COR-L47 (cell line): ENCODE data around the gene GRID1.
"Not testable (repeated sequence)": the region's sequence is repeated elsewhere in the genome, so short reads cannot be mapped to it uniquely, and the experiment has no call there.

Experiments
- DNase-seq: peaks from one replicate; lab custom pipeline; 2025; lab: John Stamatoyannopoulos, UW

GRID1 gene

GRCh38 chr10:85997544-85997943 is 369.1 kb downstream of the GRID1 start:
- DNase-seq: no peak

DNA sequence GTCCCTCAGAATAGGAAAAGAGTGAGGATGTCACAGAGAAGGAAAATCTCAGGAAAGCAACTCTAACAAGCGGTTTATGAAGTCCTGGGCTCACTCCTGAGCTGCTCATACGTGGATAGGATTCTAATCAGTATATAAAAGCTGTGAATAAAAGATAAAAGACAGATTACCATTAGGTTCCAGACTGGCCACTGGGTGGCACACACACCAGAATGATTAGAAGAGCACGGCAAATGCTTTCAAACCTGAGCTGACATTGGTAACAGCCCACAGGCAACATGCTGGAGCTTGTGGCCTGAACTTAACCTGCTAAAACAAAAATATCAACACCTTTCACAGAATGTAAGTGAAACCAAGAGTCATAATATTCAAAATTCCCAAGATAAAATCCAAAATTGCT is 370.8 kb downstream of the GRID1 start:
- no peak for DNase-seq

DNA sequence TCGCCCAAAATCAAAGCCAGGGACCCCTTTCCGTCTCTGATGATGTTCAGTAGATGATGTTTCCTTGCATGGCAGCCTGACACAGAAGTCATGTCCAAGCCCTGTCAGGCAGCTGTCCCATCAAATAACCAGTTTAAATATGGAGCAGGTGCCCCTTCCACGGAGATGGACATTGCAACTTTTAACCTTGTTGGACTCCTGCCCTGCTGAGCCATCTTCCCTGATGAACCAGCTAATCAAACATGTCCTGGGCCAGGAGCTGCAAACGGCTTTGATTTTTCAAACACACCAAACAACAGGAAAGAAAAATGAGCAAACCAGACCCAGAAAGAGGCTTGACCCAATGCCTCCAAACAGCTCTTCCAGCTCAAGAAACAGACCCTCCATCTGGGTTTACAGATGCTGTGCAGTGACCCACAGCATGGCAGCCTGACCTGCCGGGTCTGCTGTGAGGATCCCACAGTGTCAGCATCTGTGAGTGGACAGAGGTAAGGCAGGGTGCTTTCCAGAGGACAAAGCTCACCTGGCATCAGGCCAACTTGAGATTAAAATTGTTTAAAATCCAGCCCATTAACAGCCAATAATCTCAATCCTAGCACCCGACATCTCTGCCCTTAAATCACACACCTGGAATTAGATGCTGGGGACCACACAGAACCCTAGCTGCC is 372.6 kb downstream of the GRID1 start:
- no peak for DNase-seq

- no peak for DNase-seq
Measured at GRCh38 chr10:85993140-85993539, 373.5 kb downstream of the GRID1 start.

DNA sequence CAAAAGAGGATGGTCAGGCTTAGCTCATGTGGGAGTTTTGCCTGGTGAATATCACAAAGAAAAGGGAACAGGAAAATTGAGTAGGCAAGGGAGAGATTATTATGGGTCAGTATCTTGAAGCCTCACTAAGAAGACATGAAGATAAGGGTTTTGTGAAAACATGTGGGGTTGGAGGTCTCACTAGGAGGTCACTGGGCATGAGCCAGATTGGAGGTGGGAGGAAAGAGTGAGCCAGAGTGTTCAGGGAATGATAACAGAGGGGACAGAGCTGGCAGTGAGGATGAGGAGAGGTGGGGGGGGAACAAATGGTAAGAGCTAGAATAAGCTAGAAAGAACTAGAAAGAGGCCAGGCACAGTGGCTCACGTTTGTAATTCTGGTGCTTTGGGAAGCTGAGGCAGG is 374.3 kb downstream of the GRID1 start:
- DNase-seq: no peak

DNA sequence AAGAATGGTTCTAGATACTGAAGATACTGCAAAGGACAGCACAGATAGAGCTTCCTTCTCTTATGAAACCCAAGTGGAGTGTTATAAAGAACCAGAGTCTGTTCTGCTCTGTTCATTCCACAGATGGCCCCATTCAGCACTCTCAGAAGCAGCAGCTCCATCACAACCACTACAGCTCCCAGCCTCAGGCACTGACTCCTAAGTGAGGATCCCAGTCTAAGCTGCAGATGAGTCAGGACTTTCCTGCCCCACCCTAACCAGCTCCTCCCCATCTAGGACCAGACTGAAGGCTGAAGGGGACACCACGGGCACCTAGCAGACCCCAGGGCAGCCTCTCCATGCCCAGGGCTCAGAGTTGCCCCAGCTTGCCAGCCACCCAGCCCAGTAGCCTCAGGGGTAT is 379.8 kb downstream of the GRID1 start:
- DNase-seq: no peak

DNA sequence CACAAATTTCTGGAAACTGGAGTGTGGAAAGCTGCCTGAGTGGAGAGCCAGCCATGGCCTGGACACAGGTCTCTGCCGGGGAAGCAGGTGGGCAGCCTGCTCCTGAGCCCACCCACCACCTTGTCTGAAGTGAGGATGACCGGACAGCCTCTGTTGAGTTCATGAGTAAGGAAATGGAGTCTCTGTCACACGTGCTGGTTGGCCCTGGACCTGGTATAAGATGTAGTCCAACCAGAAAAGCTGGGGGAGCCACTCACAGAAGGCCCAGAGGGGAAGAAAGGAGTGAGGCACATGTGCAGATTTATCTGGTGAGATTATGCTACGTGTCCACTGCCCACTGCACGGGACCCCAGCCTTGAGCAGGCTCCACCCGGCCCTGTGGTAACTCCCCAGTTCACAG is 383.5 kb downstream of the GRID1 start:
- no peak for DNase-seq

- DNase-seq: no peak
Measured at GRCh38 chr10:85979598-85979997, 387.0 kb downstream of the GRID1 start.

DNA sequence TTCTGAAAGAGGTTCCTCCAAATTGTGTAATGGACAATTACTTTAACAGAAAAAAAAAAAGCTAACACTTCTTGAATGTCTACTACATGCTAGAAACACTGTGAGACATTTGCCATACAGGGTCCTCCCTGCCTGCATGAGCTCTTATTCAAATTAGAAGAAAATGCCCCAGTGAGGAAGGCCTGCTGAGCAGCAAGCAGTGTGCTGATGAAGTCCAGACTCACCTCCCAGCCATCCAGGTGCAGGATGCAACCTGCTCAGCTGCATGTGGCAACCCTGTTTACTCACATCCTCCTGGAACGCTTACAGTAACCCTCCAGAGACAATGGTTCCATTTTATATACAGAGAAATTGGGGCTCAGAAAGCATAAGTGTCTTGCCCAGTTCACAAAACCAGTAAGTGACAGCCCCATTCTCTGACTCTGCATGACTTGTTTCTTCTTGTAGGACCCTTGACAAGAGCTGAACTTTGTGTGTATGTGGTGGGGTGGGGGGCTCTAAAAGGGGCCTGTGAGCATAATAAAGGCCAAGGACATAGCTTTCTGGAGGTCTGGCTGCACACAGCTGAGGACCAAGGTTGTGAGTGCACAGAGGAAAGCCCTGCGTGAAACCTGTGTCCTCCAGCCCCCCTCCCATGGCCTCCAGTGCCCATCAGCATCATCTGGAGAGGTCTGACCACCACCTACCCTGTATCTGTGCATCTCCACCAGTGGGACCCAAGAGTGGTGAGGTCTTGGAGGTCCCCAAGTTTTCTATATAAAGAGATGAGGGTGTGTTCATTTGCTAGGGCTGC is 387.8 kb downstream of the GRID1 start:
- DNase-seq: no peak

DNA sequence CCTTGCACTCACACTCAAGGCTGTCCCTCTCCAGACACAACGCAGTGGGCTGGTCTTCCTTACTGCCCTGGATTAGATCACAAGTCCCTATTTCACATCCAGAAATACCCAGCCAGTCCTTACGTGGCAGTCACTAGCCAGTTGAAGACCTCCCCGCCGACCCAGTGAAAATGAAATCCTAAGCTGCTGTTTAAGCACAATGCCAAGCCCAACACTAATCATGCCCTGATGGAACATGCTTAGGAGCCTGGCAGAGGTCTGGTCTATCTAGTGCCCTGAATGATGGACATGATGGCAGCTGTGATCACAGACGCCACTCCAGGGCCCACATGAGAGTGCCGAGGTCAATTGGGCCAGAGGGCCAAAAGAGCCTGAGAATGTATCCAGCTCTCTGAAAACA is 389.0 kb downstream of the GRID1 start:
- no peak for DNase-seq

DNA sequence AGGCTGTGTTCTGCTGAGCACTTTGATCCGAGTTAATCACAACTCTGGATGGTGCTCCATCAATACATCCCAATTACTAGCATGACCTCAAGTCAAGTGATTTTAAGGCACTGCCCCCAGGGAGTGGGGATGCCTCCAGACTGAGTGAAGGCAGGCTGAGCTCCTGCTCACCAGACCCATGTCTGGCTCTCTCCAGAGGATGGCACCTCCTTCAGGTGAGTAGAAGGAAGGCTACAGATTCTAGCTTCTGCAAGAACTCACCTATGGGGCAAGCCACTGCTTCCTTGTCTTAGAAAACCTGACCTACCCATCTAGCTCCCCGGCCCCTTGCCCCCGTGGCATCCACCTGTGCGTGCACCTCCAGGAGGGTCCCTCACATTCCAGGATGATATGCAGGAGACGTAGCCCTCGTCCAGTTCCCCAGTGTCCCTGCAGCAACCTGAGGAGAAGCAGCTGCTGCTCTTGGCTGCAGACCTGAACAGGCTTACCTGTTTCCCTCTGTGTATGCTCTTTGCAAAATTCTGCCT is 390.3 kb downstream of the GRID1 start:
- DNase-seq: no peak

DNA sequence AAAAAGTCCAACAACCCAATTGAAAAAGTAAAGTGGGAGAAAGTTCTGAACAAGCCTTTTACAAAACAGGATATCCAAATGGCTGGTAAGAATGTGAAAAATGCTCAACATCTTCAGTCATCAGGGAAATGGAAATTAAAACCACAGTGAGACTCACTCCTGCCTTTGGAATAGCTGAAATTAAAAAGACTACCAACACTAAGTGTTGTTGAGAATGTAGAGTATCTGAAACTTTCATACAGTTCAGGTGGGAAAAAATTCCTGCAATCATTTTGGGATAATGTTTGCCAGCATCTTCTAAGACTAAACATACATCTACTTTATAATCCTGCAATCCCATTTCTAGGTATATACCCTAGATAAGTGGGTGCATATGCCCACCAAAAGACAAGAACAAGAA is 395.1 kb downstream of the GRID1 start:
- no peak for DNase-seq

DNA sequence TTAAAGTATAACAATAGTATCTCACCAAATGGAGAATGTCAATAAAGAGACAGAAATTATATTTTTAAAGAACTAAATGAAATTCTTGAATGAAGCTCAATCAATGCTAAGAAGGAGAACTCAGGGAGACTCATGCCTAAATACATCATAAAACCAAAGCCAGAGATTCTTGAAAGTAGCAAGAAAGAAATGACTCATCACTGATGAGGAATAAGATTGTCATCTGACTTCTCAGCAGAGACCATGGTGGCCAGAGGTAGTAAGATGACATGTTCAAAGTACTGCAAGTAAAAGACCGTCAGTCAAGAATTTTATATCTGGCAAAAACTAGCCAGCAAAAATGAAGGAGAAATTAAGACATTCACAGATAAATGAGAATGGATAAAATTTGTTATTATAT is 399.0 kb downstream of the GRID1 start:
- no peak for DNase-seq

DNA sequence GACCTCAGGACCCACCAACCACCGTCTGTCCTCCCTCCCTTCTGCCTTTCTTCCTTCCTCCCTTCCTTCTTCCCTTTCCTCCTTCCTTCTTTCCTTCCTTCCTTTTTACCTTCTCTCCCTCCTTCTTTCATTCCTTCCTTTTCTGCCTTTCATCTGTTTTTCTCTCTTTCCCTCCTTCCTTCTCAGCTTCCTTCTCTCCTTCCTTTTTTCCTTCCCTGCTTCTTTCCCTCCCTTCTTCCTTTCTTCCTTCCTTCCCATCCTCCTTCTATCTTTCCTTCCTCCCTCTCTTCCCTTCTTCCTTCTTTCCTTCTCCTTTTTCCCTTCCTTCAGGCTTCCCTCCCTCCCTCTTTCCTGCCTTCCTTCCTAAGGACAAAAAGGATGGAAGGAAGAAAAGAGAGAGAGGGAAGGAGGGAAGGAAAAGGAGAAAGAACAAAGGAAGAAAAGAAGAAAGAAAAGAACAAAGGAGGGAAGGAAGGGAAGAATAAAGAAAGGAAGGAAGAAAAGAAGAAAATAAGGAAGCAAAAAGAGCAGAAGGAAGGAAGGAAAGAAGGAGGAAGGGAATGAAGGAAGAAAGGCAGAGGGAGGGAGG is 405.0 kb downstream of the GRID1 start:
- no peak for DNase-seq

DNA sequence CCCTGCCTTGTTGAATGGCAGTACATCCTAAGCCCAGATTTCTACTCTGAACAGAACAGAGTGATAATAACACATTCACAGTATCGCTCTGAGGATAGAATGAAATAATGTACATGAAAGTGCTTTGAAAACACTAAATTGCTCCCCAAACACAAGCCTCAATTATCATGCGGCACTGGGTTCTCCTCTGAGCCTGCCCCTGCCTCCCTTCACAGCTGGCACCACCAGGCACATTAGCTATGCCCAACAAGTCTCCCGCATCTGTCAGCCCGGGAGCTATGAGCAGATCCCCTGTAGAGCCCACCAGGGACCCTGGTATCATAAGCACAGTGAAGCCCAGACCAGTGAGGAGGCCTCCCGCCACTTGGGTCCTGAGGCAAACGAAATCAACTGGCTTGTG is 405.5 kb downstream of the GRID1 start:
- DNase-seq: peak; percentile 10

DNA sequence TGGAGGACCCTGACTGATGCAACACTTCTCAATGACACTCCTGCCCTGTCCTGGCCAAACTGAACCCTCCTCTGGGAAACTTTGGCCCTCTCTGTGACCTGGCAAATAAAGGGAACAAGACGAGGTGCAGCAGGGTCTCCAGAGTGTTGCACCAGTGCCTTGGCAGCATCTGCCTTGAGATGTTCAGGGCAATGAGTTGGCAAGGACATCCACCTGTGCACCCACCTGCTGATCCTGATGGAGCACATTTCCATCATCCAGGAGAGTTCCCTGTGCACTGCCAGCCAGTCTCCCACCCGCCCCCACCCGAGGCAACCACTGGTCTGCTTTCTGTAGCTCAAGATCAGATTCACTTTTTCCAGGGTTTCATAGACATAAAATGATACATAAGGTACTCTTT is 407.4 kb downstream of the GRID1 start:
- DNase-seq: no peak

DNA sequence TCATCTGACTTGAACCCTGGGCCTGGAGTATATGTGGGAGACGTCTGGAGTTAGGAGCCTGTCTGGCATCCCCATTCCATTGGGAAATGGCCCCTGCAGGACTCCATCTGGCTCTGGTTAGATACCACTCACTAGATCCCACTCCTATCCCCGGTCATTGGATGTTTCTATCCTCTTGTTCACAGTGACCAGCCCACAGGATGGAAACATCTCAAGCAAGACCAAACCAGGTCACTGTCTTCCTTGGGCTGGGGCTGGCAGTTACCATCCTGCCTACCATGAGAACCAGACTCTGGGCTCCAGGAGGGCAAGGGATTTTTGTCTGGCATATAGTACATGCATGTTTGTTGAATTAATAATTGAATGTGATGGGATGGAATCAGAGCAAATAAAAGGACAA is 415.7 kb downstream of the GRID1 start:
- DNase-seq: no peak

- DNase-seq: no peak
Measured at GRCh38 chr10:85946713-85947326, 419.8 kb downstream of the GRID1 start.

GRCh38 chr10:85936161-85936560 is 430.4 kb downstream of the GRID1 start:
- no peak for DNase-seq

- no peak for DNase-seq
Measured at GRCh38 chr10:85934586-85934985, 432.0 kb downstream of the GRID1 start.

- DNase-seq: not testable (repeated sequence)
Measured at GRCh38 chr10:85929993-85930392, 436.6 kb downstream of the GRID1 start.

- DNase-seq: no peak
Measured at GRCh38 chr10:85927952-85928665, 438.5 kb downstream of the GRID1 start.
